Measurements from ENCODE around the gene ZNF638.
A peak's percentile ranks its signal among the peaks of the same experiment; 100 is the strongest.

The ZNF638 gene

GRCh38 chr2:71460056-71460455, 128.5 kb downstream of the ZNF638 start:
- no peak overlapping the region for H3K4me3 ChIP-seq (IDR thresholded peaks at IDR 0.05; ENCODE audit: insufficient read depth, low read depth, low read length)
- H3K4me2 ChIP-seq = no peak overlapping the region
- no peak for TF ChIP-seq CTCF (conservative IDR thresholded peaks at IDR 0.05; ENCODE audit: low read depth, low read length)
- no peaks in the 10 kb centered on the region for H3K36me3 ChIP-seq (ENCODE audit: insufficient read depth)
- no peaks in the 10 kb centered on the region for H3K4me1 ChIP-seq (ENCODE audit: low read depth, poor library complexity, severe bottlenecking)
- no peaks in the 10 kb centered on the region for H3K27me3 ChIP-seq (ENCODE audit: insufficient read depth, low read depth)
- H2AFZ ChIP-seq (ENCODE audit: low read depth) = no peak overlapping the region
- no peak overlapping the region for H3K9ac ChIP-seq
- no peaks in the 10 kb centered on the region for H4K20me1 ChIP-seq (ENCODE audit: insufficient read depth)
- H3K27ac ChIP-seq = no peak overlapping the region
- no peaks in the 10 kb centered on the region for H3K79me2 ChIP-seq (ENCODE audit: insufficient read depth, low read depth)

GRCh38 chr2:71460595-71461303, 129.2 kb downstream of the ZNF638 start:
- Histone ChIP-seq H3K4me3 (IDR thresholded peaks at IDR 0.05; ENCODE audit: insufficient read depth, low read depth, low read length) (no peak overlapping the region), H3K4me1 (ENCODE audit: low read depth, poor library complexity, severe bottlenecking) (no peaks in the 10 kb centered on the region), H3K79me2 (ENCODE audit: insufficient read depth, low read depth) (no peaks in the 10 kb centered on the region), H3K4me2 (no peak overlapping the region), H4K20me1 (ENCODE audit: insufficient read depth) (no peaks in the 10 kb centered on the region), H3K27ac (no peak overlapping the region), H2AFZ (ENCODE audit: low read depth) (no peak overlapping the region), H3K36me3 (ENCODE audit: insufficient read depth) (no peaks in the 10 kb centered on the region), H3K9ac (no peak overlapping the region), H3K27me3 (ENCODE audit: insufficient read depth, low read depth) (no peaks in the 10 kb centered on the region)
- peak; percentile 76 for TF ChIP-seq CTCF (conservative IDR thresholded peaks at IDR 0.05; ENCODE audit: low read depth, low read length)

GRCh38 chr2:71461304-71461671, 129.7 kb downstream of the ZNF638 start:
- H2AFZ ChIP-seq (ENCODE audit: low read depth) = no peak overlapping the region
- H4K20me1 ChIP-seq (ENCODE audit: insufficient read depth) = no peaks in the 10 kb centered on the region
- H3K4me3 ChIP-seq (IDR thresholded peaks at IDR 0.05; ENCODE audit: insufficient read depth, low read depth, low read length) = no peak overlapping the region
- H3K36me3 ChIP-seq (ENCODE audit: insufficient read depth) = no peaks in the 10 kb centered on the region
- no peaks in the 10 kb centered on the region for H3K4me1 ChIP-seq (ENCODE audit: low read depth, poor library complexity, severe bottlenecking)
- H3K27ac ChIP-seq = no peak overlapping the region
- H3K79me2 ChIP-seq (ENCODE audit: insufficient read depth, low read depth) = no peaks in the 10 kb centered on the region
- H3K4me2 ChIP-seq = no peak overlapping the region
- TF ChIP-seq CTCF (conservative IDR thresholded peaks at IDR 0.05; ENCODE audit: low read depth, low read length) = no peak
- H3K27me3 ChIP-seq (ENCODE audit: insufficient read depth, low read depth) = no peaks in the 10 kb centered on the region
- no peak overlapping the region for H3K9ac ChIP-seq

- H3K27me3 ChIP-seq (ENCODE audit: insufficient read depth, low read depth) = no peaks in the 10 kb centered on the region
Measured at GRCh38 chr2:71462056-71462605, 130.5 kb downstream of the ZNF638 start.

More at GRCh38 chr2:71462056-71462605, 130.5 kb downstream of the ZNF638 start:
- Histone ChIP-seq H4K20me1 (ENCODE audit: insufficient read depth) (no peaks in the 10 kb centered on the region), H3K79me2 (ENCODE audit: insufficient read depth, low read depth) (no peaks in the 10 kb centered on the region), H3K9ac (no peak overlapping the region), H3K27ac (no peak overlapping the region), H2AFZ (ENCODE audit: low read depth) (no peak overlapping the region), H3K4me1 (ENCODE audit: low read depth, poor library complexity, severe bottlenecking) (no peaks in the 10 kb centered on the region), H3K4me3 (IDR thresholded peaks at IDR 0.05; ENCODE audit: insufficient read depth, low read depth, low read length) (no peak overlapping the region), H3K4me2 (no peak overlapping the region), H3K36me3 (ENCODE audit: insufficient read depth) (no peaks in the 10 kb centered on the region)
- no peak for TF ChIP-seq CTCF (conservative IDR thresholded peaks at IDR 0.05; ENCODE audit: low read depth, low read length)
